NCI-H524 treated with DMSO at 0.1 percent for 48 hours (cell line): Measurements from ENCODE around the gene GJC1.
A peak's percentile ranks its signal among the peaks of the same experiment; 100 is the strongest.

Experiments
- DNase-seq: peaks from one replicate; lab custom pipeline; 2025; lab: John Stamatoyannopoulos, UW

The GJC1 gene

DNA sequence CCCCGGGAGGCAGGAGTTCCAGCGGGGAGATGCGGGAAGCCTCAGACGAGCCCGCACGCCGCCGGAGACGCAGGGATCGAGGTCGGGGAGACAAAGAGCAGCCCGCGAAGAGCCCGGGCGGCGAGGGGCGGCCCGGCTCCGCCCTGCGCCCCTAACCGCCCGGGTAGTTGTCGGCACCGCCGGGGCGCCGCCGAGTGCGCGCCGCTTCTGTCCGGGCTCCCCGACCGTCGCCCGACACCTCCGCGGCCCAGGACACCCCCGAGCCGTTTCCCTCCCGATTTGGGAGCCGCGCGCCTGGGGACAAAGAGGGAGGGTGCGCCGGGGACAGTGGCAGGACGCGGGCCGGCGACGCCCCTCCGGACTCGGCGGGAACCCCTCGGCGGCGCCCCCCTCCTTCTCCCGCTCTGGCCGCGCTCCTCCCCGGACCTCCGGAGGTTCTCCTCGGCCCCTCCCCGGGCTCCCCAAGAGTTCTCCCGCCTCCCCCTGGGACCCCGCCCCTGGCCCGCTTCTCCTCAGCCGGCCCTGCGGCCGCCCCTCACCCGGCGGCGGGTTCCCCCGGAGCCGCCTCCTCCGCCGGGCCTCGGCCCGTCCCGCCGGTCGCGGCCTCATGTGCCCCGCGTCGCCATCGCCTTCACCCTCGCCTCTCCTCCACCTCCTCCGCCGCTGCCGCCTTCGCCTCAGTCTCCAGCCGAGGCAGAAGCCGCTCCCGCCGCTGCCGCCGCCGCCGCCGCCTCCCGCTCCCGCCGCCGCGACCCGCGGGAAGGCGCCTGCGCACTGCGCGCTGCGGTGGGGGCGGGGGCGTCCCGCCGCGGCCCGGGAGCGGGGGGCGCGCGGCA is at the start of gene GJC1:
Gene GJC1 (minus strand): TSS at position 765 of the 836 bp plus-strand sequence. CDS start 24,470 bp downstream, outside the sequence.
- DNase-seq = no peak

DNA sequence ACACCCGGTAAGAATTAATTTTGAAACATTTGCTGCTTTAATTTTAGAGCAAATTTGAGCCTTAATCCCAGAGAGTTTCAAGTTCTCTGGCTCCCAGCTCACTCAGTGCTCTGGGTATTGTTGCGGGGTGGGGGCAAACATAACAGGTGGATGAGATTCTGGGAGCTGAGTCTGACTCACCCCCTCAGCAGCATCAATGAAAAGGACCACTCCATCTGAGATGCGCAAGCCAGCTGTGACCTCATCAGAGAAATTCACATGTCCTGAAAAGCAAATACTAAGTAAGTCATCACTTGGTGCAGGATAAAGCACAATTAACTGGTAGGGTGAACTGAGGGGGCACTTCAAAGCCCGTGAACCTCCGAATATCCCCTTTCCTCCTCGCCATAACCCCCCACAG is 49.3 kb upstream of the GJC1 start:
- DNase-seq = no peak

DNA sequence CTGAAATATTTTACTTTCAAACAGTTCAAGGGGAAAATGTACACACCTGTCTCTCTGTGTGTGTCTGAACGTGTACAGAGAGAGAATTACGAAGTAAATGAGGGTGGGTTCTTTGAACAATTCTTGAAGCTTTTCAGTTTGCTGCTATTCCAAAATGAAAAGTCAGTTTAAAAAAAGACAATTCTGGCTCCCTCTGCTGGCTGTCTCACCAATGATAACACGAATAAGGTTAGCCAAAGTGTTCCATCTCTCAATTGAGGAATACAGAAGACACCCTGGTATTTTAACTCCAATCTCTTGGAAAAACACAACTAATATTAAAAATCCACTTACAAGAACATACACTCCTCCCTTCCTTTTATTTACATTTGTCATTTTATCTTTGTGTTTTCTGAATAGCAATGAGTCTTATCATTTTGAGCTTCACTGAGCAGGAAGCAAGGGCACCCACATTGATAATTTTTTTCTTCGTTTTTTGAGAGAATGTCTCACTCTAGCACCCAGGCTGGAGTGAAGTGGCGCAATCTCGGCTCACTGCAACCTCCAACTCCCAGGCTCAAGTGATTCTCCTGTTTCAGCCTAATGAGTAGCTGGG is 48.6 kb upstream of the GJC1 start:
- DNase-seq = no peak

DNA sequence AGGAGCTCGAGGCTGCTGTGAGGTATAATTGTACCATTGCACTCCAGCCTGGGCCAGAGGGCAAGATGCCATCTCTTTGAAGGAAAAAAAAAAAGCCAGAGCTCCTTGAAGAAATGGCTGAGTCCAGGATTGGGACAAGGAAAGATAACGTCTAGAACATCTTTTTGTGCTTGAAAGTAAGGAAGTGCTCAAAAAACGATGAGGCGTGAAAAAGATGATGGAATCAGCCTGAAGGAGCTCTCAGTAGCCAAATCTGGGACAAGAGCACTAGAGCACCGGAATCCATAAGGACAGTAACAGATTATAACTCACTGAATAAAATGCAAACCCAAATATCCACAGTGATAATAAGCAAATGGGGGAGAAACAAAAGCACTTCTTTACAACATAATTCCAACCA is 47.0 kb upstream of the GJC1 start:
- no peak for DNase-seq

DNA sequence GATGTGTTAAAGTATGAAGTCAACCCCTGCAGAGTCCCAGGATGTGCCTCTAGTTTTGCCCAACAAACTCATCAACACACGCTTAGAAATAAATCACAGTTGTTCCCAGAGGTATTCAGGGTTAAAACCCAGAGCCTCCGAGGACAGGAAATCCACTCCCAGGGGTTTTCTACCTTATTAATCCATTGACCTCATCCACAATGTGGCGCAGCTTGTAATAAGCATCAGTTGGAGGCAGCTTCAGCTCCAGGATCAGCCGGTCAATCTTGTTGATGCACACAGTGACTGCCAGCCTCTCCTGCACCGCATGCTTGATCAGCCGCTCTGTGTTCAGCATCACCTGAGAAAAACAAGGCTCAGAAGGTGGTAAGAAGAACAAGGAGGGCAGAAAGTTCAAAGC is 45.7 kb upstream of the GJC1 start:
- DNase-seq = no peak

DNA sequence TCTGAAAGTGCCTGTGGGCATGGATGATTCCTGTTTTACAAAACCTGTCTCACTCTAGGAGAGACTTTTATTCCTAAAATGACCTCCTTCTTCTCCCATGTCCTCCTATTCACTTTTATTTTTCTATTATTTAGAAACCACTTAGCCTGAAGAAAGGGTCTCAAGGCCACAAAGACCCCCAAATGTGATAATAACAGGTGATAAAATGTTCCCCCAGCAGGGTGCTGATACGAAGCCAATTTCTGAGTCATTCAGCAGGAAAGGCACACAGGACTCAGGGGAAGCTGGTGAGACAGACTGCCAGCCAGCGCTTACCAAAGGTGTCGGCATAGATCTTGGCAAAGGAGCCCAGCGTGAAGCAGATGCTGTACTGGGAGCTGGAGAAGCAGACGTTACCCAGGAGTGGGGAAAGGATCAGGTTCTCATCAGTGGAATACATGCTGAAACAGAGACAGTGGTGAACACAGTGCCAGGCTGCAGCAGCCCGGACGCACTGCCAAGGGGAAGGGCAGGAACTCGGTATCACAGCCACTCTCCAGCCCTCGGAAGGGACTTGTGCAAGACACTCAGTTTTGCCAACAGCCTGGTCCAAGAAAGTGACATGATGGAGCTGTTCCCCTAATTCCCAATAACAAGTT is 42.2 kb upstream of the GJC1 start:
- DNase-seq = no peak

DNA sequence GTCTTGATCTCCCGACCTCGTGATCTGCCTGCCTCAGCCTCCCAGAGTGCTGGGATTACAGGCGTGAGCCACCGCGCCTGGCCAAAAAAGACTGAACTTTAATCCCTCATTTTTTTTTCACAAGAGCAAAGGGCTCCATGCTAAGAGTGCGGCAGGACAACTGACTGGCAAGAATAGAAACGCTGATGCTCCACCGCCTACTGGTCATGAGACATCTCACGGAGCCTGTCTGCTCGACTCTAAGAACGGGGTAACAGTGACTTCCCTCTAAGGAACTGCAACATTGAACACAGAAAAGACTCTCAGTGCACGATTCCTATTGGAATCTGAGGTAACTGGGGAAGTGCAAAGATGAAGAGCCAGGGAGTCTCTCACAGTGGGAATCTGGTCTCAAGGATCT is 41.5 kb upstream of the GJC1 start:
- no peak for DNase-seq

DNA sequence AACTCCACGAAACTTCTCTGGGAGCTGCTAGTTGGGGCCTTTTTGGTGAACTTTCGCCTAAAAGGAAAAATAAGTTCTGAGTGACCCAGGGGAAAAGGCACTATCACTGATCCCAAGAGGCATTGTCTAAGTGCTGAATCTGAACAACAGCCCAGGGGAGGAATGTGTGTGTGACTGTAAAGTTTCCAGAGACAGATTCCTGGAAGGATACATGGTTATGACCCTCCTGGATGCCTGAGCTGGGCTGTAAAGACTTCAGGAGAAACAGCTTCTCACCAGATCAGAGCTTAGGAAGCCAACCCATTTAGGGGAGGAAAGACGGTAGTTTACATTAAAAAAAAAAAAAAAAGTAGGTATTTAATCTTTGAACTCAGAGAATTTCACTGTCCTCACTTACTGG is 37.8 kb upstream of the GJC1 start:
- DNase-seq = no peak

DNA sequence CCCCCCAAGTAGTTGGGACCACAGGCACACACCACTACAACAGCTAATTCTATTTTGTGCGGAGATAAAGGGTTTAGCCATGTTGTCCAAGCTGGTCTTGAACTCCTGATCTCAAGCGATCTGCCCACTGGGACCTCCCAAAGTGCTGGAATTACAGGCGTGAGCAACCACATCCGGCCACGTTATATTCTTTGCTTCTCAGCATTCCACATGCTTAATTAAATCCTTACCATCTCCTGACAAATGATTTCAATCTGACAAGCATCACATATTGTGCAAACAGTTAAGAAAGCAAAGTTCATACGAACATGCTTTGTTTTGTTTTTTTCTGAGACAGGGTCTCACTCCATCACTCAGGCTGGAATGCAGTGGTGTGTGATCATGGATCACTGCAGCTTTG is 35.8 kb upstream of the GJC1 start:
- no peak for DNase-seq

DNA sequence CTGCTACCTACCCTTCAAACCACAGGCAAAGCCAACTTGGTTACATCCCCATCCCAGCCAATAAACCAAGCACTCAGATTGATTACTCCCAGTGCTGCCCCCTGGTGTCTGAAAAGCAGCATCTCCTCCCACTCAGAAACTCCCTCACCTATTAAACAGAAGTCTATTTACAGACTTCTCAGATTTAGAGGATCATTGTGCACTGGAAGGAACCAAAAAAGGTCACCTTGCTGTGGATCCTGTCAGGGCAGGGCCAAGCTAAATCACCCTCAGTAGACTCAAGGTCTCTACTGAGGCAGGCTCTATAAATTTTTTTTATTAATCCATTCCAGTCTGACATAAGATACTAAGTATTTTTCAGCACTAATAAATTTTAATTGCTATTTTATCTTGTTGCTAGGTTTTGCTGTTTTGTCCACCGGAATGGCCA is 35.2 kb upstream of the GJC1 start:
- DNase-seq = peak; percentile 33

DNA sequence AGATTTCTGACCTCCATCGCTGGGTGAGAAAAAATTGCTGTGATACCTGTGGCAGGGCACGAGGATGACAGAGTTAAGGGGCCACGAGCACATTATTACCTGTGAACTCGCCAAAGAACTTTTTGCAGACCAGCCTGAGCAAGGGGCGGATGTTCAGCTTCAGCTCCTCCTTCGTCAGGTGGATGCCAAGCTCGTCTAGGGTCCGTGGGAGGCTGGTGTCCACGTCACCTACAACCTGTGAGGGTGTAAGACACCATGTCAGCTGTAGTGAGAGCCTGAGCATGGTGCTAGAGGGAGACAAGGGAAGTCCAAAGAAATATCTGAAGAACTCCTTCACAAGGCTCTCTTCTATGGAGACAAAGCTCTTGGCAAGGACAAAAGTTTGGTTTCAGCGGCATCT is 34.7 kb upstream of the GJC1 start:
- DNase-seq = no peak

DNA sequence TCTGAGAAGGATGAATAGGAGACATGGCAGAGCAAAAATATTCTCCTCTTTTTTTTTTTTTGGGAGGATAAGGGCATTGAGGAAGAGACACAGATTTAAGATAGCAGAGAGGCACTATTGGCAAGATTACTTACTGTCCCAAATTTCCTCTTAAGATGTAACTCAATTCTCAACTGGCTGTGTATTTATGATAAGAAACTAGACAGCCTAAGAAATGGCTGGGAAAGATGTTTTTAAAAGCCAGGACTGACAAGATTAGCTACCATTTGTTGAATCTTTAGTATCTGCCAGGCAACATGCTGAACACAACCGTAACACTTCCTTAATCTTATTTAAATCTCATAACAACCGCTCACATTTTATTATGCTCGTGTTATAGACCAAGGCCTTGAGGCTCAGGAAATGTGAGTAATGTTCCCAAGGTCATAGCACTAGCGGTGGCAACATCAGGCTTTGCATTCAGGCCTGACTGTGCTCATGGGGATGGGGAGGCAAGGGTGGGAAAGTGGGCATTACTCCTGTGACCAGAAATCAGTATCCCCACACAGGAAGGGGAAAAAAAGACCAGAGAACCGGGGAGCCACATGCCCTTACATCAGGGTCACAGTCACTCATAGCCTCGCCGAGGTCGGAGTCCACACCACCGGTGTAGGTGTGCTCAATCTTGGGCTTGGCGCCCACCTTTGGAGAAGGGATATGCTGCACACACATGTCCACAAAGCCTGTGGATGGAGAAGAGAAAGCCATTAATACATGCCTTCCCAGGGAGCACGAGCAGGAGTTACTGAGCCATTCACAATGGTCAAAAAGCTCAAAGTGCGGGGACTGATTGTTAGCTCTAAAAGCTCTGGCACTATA is 33.2 kb upstream of the GJC1 start:
- DNase-seq = no peak

DNA sequence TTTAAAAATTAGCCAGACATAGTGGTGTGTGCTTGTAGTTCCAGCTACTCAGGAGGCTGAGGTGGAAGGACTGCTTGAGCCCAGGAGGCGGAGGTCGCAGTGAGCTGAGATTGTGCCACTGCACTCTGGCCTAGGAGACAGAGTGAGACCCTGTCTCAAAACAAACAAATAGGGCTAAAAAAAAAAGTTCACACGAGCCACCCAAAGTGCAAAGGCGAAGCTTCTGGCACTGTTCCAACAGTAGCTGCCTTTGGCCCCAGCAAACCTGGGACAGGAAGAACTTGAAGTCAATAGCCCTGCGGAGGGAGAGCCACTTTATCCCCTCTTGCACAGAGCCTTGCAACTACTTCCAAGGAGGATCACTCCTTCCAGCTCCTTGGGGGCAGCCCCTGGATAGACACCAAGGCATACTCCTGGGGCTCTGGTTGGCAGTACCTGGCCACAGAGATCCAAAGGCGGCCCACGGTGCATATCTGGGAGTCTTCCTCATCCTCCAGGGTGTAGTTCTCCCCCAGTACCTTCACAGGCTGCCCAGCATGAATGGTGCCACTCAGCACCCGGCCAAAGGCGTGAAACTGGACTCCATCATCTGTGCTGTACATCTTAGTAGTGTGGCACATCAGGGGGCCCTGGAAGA is 32.3 kb upstream of the GJC1 start:
- no peak for DNase-seq

DNA sequence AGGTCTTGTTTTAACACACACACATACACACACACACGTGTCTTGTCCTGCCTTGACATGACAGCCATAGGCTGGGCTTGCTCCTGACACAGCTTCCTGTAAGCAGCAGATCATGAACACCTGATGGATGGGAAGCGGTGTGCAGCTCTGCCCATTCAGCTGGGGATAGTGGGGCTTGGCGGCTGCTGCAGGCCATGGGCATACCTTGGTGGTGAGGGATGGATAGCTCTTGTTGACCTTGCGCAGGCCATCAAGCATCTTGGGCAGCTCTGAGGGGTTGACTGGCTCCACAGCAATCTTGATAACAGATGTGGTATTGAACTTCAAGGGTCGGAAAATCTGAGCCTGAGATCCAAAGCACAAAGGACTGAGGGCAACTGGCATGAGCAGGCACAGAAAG is 29.6 kb upstream of the GJC1 start:
- no peak for DNase-seq

DNA sequence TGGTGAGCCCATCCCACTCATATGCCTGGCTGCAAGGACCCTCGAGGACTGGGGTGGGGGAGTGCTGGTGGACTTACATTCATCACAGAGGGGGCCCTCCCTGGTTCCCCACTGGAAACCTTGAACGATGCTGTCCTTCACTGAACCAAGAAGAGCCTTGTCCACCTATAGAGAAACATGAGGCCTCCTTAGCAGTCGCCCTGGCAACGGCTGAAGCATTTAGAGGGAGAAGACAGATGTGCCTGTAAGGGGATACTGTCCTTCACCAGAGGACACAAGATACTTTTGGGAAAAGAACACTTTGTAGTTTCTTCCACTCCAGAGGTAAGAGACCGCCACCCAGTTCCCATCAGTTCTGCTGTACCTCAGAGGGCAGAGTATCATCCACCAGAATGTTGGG is 24.1 kb upstream of the GJC1 start:
- DNase-seq = peak; percentile 88

DNA sequence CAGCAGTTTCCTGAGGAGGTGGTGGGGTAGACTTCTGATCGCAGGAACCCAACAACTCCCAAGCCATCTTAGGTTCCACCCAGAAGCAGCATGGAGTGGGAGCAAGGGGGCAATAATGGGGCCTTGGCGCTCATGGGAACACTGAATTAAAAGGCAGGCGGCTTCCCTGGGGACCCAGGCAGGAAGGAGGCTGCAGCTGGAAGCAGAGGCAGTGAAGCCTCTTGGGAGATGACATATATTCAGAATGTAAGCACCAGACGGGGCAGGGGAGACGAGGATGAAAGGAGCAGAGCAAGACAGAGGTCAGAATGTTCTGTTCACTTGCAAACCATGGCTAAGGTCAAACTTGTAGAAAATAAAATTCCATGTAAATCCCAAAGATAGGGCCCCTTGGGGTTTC is 20.5 kb upstream of the GJC1 start:
- DNase-seq = no peak

DNA sequence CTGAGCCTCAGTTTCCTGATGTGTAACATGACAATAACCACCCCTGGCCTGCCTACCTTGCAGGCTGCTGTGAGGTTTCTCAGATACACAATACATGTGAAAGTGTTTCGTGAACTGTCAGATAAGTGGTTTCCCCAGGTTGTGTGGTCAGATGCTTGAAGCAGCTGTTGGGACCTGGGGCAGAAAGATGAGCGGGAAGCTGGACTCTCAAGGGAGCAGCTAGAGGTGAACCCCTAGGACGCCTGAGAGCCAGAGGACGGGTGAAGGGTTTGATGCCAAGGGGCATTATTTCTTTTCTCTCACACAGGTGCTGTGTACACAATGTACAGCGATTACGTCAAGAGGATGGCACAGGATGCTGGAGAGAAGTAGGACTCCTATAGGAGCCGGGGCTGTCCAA is 19.9 kb upstream of the GJC1 start:
- no peak for DNase-seq

DNA sequence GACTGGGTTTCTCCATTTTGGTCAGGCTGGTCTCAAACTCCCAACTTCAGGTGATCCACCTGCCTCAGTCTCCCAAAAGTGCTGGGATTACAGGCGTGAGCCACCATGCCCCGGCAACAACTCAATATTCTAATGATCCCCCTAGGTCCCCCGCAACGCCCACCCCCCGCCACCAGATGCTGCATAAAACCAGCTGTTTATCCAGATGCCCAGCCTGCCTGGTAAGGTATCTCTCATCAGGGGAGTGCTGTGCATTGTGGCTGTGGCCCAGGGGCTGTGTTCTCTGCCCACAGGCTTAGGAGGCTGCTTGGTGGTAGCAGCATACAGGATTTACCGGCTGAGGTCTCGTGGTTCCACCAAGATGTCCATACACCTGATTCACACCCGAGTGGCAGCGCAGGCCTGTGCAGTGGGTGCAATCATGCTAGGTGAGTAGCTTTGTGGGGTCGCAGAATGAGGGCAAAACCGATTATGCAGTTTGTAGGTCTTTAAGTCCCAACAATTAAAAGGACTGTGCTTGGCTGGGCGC is 18.9 kb upstream of the GJC1 start:
- DNase-seq = no peak

DNA sequence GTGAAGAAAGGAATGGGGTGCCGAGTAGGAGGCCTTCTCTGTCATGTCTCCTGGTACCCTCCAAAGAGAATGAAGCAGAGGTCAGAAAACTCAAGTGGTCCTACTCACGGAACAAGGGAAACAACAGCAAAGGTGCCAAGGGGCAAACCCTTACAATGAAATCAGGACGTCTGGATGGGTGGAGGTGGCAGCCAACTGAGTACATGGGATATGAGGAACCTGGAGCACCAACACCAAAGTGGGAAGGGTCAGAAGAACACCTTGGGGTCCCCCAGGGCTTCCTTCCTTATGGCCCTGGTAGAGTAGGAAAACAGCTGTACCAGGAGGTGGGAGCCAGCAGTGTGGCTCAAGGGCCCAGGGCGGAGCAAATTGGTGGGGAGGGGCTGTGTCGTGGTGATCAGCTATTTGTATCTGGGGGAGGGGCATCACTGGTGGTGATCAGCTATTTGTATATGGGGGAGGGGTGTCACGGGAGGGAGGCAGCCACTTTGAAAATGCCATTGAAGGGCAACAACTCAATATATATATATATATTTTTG is 18.2 kb upstream of the GJC1 start:
- DNase-seq = no peak

DNA sequence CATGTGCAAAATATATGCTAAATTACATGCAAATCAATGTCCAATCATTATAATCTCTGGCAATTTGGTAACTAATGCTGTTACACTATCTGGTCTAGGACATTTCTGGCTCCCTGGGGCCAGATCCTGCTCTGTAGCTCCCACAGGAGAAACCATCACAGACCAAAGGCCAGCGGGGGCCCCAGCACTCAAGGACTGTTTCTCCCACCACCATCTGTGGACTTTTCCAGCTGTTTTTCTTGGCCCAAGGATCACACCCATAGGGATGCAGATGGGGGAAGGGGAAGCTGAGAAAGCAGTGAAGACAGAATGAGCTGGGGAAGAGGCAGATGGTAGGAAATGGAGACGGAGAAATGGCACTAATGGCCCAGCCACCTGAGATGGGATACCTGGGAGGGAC is 17.5 kb upstream of the GJC1 start, which contains the start of gene HIGD1B:
Gene HIGD1B (plus strand): TSS at position 298 of the 400 bp plus-strand sequence. CDS start 270 bp downstream, outside the sequence.
- no peak for DNase-seq

DNA sequence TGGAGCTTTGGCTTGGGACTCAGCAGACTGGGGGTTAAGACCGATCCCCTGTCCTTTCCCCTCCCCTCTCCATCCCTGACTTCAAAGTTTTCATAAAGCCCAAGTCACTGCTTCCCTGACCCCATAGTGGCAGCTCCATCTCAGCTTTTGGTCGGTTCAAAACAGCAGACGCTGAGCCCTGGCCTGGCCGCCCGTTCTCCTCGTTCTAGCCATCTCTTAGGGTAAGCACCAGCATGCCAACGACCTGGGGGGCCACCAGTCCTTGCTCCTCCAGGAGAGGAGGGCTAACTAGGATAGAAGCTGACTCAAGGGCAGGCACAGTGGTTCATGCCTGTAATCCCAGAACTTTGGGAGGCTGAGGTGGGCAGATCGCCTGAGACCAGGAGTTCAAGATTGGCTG is 16.1 kb upstream of the GJC1 start:
- no peak for DNase-seq
